H1 (cell line): ENCODE results near the gene CHST9. TPM values are rescaled to one million over a fixed set of nuclear protein-coding genes. Genes with fewer than 3 reads are reported as not detected.

Source experiments
- CTCF ChIA-PET: fragments of 300-600 bp; sonication (Branson Sonifier 250); formaldehyde crosslinking; loops from one replicate; lab custom pipeline; 2021; ENCODE audit not compliant: partially characterized antibody; lab: Charles Lee
- POLR2A ChIA-PET: fragments of 300-600 bp; sonication (Branson Sonifier 250); formaldehyde crosslinking; loops from one replicate; lab custom pipeline; 2021; ENCODE audit warnings: inconsistent platforms; ENCODE audit not compliant: partially characterized antibody; lab: Charles Lee
- DNase-seq, 2 experiments: peaks; one replicate each; pipeline versions ENCODE4 v3.0.0 to v3.0.0-alpha.2; 2010 to 2022; ENCODE audit warnings: low spot score in 2 of 2, low read depth in 1 of 2, mixed read lengths in 1 of 2
- FAIRE-seq: peaks from 2 replicates; lab custom pipeline; 2011; peaks lifted over from hg19 to GRCh38; lab: Jason Lieb, UNC
- H2AFZ ChIP-seq: 2 replicates; pipeline ENCODE4 v1.8.1; 2012; ENCODE audit warnings: low read length, inconsistent platforms
- H2AK5ac ChIP-seq: 2 replicates; pipeline ENCODE4 v1.6.1; 2013; ENCODE audit warnings: low read depth, low read length
- H2BK120ac ChIP-seq: replicated peaks from 2 replicates; pipeline ENCODE3; 2013; ENCODE audit warnings: low read depth, low read length, inconsistent platforms
- H2BK12ac ChIP-seq: 2 replicates; pipeline ENCODE4 v1.6.1; 2013; ENCODE audit warnings: low read depth, low read length
- H2BK15ac ChIP-seq: 2 replicates; pipeline ENCODE4 v1.6.1; 2013; ENCODE audit warnings: low read length
- H2BK20ac ChIP-seq: 2 replicates; pipeline ENCODE4 v1.6.1; 2013; ENCODE audit warnings: low read length
- H2BK5ac ChIP-seq: 2 replicates; pipeline ENCODE4 v1.6.1; 2013; ENCODE audit warnings: low read depth, low read length
- H3K14ac ChIP-seq: 2 replicates; pipeline ENCODE4 v1.6.1; 2013; ENCODE audit warnings: inconsistent platforms; ENCODE audit not compliant: insufficient read length
- H3K18ac ChIP-seq: 2 replicates; pipeline ENCODE4 v1.6.1; 2013; ENCODE audit warnings: low read length; ENCODE audit errors: extremely low read depth
- H3K23ac ChIP-seq: 2 replicates; pipeline ENCODE4 v1.6.1; 2013; ENCODE audit warnings: inconsistent platforms; ENCODE audit not compliant: insufficient read length
- H3K23me2 ChIP-seq: 2 replicates; pipeline ENCODE4 v1.6.1; 2013; ENCODE audit warnings: low read depth, low read length
- H3K27ac ChIP-seq: 2 replicates; pipeline ENCODE4 v1.6.1; 2011; ENCODE audit warnings: low read depth, low read length, inconsistent platforms
- H3K27me3 ChIP-seq, 4 experiments: replicated peaks in 1 of 4; 1 replicate in 1 of 4; 2 replicates in 3 of 4; pipeline versions ENCODE4 v1.6.1 to v1.8.1; 2011 to 2013; ENCODE audit warnings: low read length in 3 of 4, mild to moderate bottlenecking in 3 of 4, inconsistent platforms in 2 of 4, mixed read lengths in 2 of 4, moderate library complexity in 1 of 4; ENCODE audit not compliant: control insufficient read depth in 3 of 4, insufficient read depth in 3 of 4; ENCODE audit errors: extremely low read depth in 1 of 4
- H3K36me3 ChIP-seq, 4 experiments: 2 replicates each; pipeline versions ENCODE4 v1.6.1 to v1.8.1; 2011 to 2013; ENCODE audit warnings: mild to moderate bottlenecking in 4 of 4, low read length in 3 of 4, moderate library complexity in 2 of 4, control low read depth in 1 of 4, inconsistent platforms in 1 of 4; ENCODE audit not compliant: insufficient read depth in 4 of 4, control insufficient read depth in 2 of 4
- H3K4ac ChIP-seq: replicated peaks from 2 replicates; pipeline ENCODE3; 2013; ENCODE audit warnings: low read length, low read depth, mixed read lengths, inconsistent platforms; ENCODE audit not compliant: insufficient read length
- H3K4me1 ChIP-seq, 4 experiments: replicated peaks in 1 of 4; 1 replicate in 1 of 4; 2 replicates in 3 of 4; pipeline versions ENCODE4 v1.6.1 to v1.8.1; 2011 to 2013; ENCODE audit warnings: low read length in 3 of 4, inconsistent platforms in 2 of 4, mixed read lengths in 1 of 4; ENCODE audit not compliant: insufficient read depth in 4 of 4, control insufficient read depth in 3 of 4
- H3K4me2 ChIP-seq, 2 experiments: 2 replicates each; pipeline versions ENCODE4 v1.6.1 to v1.8.1; 2011 to 2013; ENCODE audit warnings: low read depth in 2 of 2, low read length in 2 of 2, control low read depth in 1 of 2, inconsistent platforms in 1 of 2, mild to moderate bottlenecking in 1 of 2; ENCODE audit not compliant: insufficient read depth in 1 of 2
- H3K4me3 ChIP-seq, 4 experiments: fragments of 200-600, 300-600 bp in 1 of 4; sonication (generic), shearing (Covaris generic), sonication (Bioruptor Twin) in 1 of 4; 2 replicates each; pipeline versions ENCODE4 v1.5.1 to v1.8.1; 2011 to 2016; ENCODE audit warnings: low read length in 4 of 4, low read depth in 3 of 4, control low read depth in 2 of 4, inconsistent platforms in 2 of 4, mild to moderate bottlenecking in 2 of 4, mixed read lengths in 1 of 4, moderate library complexity in 1 of 4; ENCODE audit not compliant: insufficient read depth in 2 of 4; ENCODE audit errors: extremely low read depth in 1 of 4
- H3K56ac ChIP-seq: replicated peaks from 2 replicates; pipeline ENCODE3; 2013; ENCODE audit warnings: low read depth, mild to moderate bottlenecking, mixed read lengths, low read length, inconsistent platforms; ENCODE audit not compliant: insufficient read length
- H3K79me1 ChIP-seq: 2 replicates; pipeline ENCODE4 v1.6.1; 2013; ENCODE audit warnings: low read depth, low read length, control low read depth
- H3K79me2 ChIP-seq, 2 experiments: 2 replicates each; pipeline versions ENCODE4 v1.6.1 to v1.8.1; 2012 to 2013; ENCODE audit warnings: low read length in 2 of 2, mild to moderate bottlenecking in 2 of 2, inconsistent platforms in 1 of 2; ENCODE audit not compliant: insufficient read depth in 2 of 2, control insufficient read depth in 1 of 2
- H3K9ac ChIP-seq, 4 experiments: replicated peaks in 1 of 4; 1 replicate in 1 of 4; 2 replicates in 3 of 4; pipeline versions ENCODE4 v1.6.1 to v1.8.1; 2011 to 2013; ENCODE audit warnings: low read depth in 3 of 4, low read length in 3 of 4, control low read depth in 2 of 4, mild to moderate bottlenecking in 2 of 4, moderate library complexity in 2 of 4, inconsistent platforms in 1 of 4; ENCODE audit errors: extremely low read depth in 1 of 4
- H3K9me3 ChIP-seq, 2 experiments: 2 replicates each; pipeline versions ENCODE4 v1.6.1 to v1.8.1; 2012 to 2013; ENCODE audit warnings: mild to moderate bottlenecking in 2 of 2, moderate library complexity in 2 of 2, control low read depth in 1 of 2, inconsistent platforms in 1 of 2, low read depth in 1 of 2, low read length in 1 of 2, mixed read lengths in 1 of 2; ENCODE audit not compliant: insufficient read depth in 2 of 2
- H4K20me1 ChIP-seq, 2 experiments: replicated peaks in 1 of 2; 2 replicates each; pipeline versions ENCODE3 to v1.8.1; 2011 to 2013; ENCODE audit warnings: inconsistent platforms in 2 of 2, low read length in 2 of 2, mild to moderate bottlenecking in 1 of 2; ENCODE audit not compliant: insufficient read depth in 2 of 2, control insufficient read depth in 1 of 2
- H4K5ac ChIP-seq: 2 replicates; pipeline ENCODE4 v1.6.1; 2013; ENCODE audit warnings: low read length, low read depth, mixed read lengths, inconsistent platforms; ENCODE audit not compliant: insufficient read length
- H4K8ac ChIP-seq: 2 replicates; pipeline ENCODE4 v1.8.0; 2013; ENCODE audit warnings: mild to moderate bottlenecking, moderate library complexity, low read length, inconsistent platforms; ENCODE audit not compliant: insufficient read depth; ENCODE audit errors: extremely low read depth
- H4K91ac ChIP-seq: replicated peaks from 2 replicates; pipeline ENCODE3; 2013; ENCODE audit warnings: low read length, mixed read lengths, inconsistent platforms; ENCODE audit not compliant: insufficient read length
- ASH2L ChIP-seq: fragments of 200-600, 300-600 bp; sonication (generic); IDR thresholded peaks from one replicate; pipeline ENCODE4 v1.7.1; 2017; ENCODE audit warnings: low read length
- CBX5 ChIP-seq: fragments of 300-800, 300-1000 bp; sonication (generic); IDR thresholded peaks from 2 replicates; pipeline ENCODE4 v1.7.1; 2016; ENCODE audit warnings: antibody characterized with exemption, low read length, low read depth
- SP4 ChIP-seq: IDR thresholded peaks from 2 replicates; pipeline ENCODE4 v1.6.1; 2012; ENCODE audit warnings: low read length, inconsistent platforms
- TAF1 ChIP-seq: IDR thresholded peaks from 2 replicates; pipeline ENCODE4 v1.6.1; 2011; ENCODE audit warnings: mild to moderate bottlenecking, low read depth, low read length
- WGBS, 2 experiments: shearing (Covaris generic) in 1 of 2; methylation state at CpG; one replicate each; pipeline versions ENCODE4 v1.1.6 to v1.1.7; 2013 to 2015; ENCODE audit warnings: low lambda C conversion rate in 2 of 2, mixed read lengths in 2 of 2, inconsistent platforms in 1 of 2, low coverage in 1 of 2, missing lambda C conversion rate in 1 of 2; ENCODE audit not compliant: insufficient replicate concordance in 2 of 2, insufficient coverage in 1 of 2, insufficient read length in 1 of 2; ENCODE audit errors: extremely low coverage in 1 of 2, missing lambda C conversion rate in 1 of 2; 5-methylcytosine and 5-hydroxymethylcytosine counted together
- polyA plus RNA-seq, 7 experiments: library from polyadenylated mRNA; depleted of rRNA in 3 of 7; stranded (reverse) in 5 of 7; unstranded in 2 of 7; fragments of >200 nt in 5 of 7; fragments of 200-250 nt in 2 of 7; gene quantifications; 1 replicate in 5 of 7; 2 replicates in 1 of 7; 4 replicates in 1 of 7; pipeline versions ENCODE4 v1.2.1 to v1.2.3, GENCODE V29; 2011 to 2013; ENCODE audit warnings: missing spikeins in 2 of 7, mixed read lengths in 2 of 7
- total RNA-seq: library from RNA; stranded (reverse); fragmentation: NEBNext Ultra II Directional; extraction: Animal tissue kit (Norgen Biotek cat#: 25700); gene quantifications from 2 replicates; pipeline ENCODE4 v1.2.1, GENCODE V29; 2021
- TF ChIP-seq, protein P1 (sequence below): IDR thresholded peaks from 2 replicates; pipeline ENCODE4 v1.6.1; 2012; ENCODE audit warnings: inconsistent platforms
- TF ChIP-seq, protein P2 (sequence below): IDR thresholded peaks from 2 replicates; pipeline ENCODE4 v1.6.1; 2012; ENCODE audit warnings: low read length, inconsistent platforms
- TF ChIP-seq, protein P3 (sequence below): IDR thresholded peaks from 2 replicates; pipeline ENCODE4 v1.6.1; 2012; ENCODE audit warnings: inconsistent platforms

Gene CHST9
- total and polyA plus RNA-seq, 2 of the 8 experiments (the other 6 are each of a cell fraction or from before 2014, with no cell fraction given): 3.2 to 24.3 TPM

DNA sequence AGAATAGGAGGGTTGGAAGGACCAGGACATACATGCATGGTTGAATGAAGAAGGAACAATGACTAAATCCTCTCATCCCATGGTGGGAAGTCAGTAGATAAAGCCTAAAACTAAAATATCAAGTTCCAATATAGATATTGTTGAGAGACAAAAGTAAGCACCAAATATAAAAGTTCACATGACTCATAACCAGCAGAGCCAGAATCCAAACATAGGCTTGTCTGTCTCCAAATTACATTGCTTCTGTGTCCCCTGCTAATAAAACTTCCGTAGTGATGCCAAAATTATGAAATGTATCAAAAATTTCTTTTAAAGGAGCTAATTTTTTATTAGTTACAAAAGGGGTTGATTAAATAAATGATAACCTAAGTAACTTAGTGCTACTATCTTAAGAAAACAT, 19.7 kb downstream of the CHST9 start:
- Histone ChIP-seq H3K9ac (no peak overlapping the region), H3K14ac (no peak overlapping the region), H2AFZ (no peak overlapping the region), H2BK20ac (no peak overlapping the region), H2AK5ac (no peak overlapping the region), H3K4ac (no peak overlapping the region), H2BK15ac (no peak overlapping the region), H3K27me3 (no peaks in the 10 kb centered on the region), H3K23me2 (no peaks in the 10 kb centered on the region), H3K4me3 (no peak overlapping the region), H3K79me1 (no peaks in the 10 kb centered on the region), H3K56ac (no peak overlapping the region), H3K4me1 (no peaks in the 10 kb centered on the region), H3K79me2 (peaks cover 0 to 5% of the 10 kb centered on the region in 2 experiments; a peak in 2 of 4 replicates), H3K9me3 (peaks cover 4 to 9% of the 10 kb centered on the region in 2 experiments; a peak in 3 of 4 replicates), H3K23ac (no peak overlapping the region), H2BK5ac (no peak overlapping the region), H3K36me3 (peaks cover 0 to 4% (median 0%) of the 10 kb centered on the region in 4 experiments; a peak in 1 of 8 replicates), H4K20me1 (no peaks in the 10 kb centered on the region), H3K4me2 (no peak overlapping the region), H4K91ac (no peak overlapping the region), H2BK120ac (no peak overlapping the region), H4K5ac (no peak overlapping the region), H3K18ac (no peak overlapping the region), H4K8ac (no peak overlapping the region), H3K27ac (no peak overlapping the region), H2BK12ac (no peak overlapping the region)
- 90% methylated on average over 1 of the region's 1 CpG; no CpG with 5 or more reads in 1 of the 2 experiments for WGBS, 2 experiments
- DNase-seq (no peak), FAIRE-seq (no peak)
- ChIA-PET POLR2A (no interaction called here), CTCF (no interaction called here)
- TF ChIP-seq ASH2L (no peak), TAF1 (no peak), SP4 (no peak), CBX5 (no peak)
- TF ChIP-seq, protein P1, sequence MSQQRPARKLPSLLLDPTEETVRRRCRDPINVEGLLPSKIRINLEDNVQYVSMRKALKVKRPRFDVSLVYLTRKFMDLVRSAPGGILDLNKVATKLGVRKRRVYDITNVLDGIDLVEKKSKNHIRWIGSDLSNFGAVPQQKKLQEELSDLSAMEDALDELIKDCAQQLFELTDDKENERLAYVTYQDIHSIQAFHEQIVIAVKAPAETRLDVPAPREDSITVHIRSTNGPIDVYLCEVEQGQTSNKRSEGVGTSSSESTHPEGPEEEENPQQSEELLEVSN: no peak
- TF ChIP-seq, protein P2, sequence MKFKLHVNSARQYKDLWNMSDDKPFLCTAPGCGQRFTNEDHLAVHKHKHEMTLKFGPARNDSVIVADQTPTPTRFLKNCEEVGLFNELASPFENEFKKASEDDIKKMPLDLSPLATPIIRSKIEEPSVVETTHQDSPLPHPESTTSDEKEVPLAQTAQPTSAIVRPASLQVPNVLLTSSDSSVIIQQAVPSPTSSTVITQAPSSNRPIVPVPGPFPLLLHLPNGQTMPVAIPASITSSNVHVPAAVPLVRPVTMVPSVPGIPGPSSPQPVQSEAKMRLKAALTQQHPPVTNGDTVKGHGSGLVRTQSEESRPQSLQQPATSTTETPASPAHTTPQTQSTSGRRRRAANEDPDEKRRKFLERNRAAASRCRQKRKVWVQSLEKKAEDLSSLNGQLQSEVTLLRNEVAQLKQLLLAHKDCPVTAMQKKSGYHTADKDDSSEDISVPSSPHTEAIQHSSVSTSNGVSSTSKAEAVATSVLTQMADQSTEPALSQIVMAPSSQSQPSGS: no peak
- TF ChIP-seq, protein P3, sequence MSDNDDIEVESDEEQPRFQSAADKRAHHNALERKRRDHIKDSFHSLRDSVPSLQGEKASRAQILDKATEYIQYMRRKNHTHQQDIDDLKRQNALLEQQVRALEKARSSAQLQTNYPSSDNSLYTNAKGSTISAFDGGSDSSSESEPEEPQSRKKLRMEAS: no peak
